A172 (cell line): ENCODE results near the gene TNFAIP8L1. TPM values are rescaled to one million over a fixed set of nuclear protein-coding genes. Genes with fewer than 3 reads are reported as not detected.
"Not testable (repeated sequence)": the region's sequence is repeated elsewhere in the genome, so short reads cannot be mapped to it uniquely, and the experiment has no call there.

ENCODE experiments used
- DNase-seq: peaks from one replicate; pipeline ENCODE4 v3.0.0-alpha.2; 2015; ENCODE audit warnings: low spot score
- total RNA-seq: library from RNA; depleted of rRNA; stranded (reverse); fragments of >200 nt; shearing (Covaris generic); gene quantifications from 2 replicates; pipeline ENCODE4 v1.2.3, GENCODE V29; 2014

The TNFAIP8L1 gene
- total RNA-seq, 1 experiment from 2014 or later: 9.5 TPM

DNA sequence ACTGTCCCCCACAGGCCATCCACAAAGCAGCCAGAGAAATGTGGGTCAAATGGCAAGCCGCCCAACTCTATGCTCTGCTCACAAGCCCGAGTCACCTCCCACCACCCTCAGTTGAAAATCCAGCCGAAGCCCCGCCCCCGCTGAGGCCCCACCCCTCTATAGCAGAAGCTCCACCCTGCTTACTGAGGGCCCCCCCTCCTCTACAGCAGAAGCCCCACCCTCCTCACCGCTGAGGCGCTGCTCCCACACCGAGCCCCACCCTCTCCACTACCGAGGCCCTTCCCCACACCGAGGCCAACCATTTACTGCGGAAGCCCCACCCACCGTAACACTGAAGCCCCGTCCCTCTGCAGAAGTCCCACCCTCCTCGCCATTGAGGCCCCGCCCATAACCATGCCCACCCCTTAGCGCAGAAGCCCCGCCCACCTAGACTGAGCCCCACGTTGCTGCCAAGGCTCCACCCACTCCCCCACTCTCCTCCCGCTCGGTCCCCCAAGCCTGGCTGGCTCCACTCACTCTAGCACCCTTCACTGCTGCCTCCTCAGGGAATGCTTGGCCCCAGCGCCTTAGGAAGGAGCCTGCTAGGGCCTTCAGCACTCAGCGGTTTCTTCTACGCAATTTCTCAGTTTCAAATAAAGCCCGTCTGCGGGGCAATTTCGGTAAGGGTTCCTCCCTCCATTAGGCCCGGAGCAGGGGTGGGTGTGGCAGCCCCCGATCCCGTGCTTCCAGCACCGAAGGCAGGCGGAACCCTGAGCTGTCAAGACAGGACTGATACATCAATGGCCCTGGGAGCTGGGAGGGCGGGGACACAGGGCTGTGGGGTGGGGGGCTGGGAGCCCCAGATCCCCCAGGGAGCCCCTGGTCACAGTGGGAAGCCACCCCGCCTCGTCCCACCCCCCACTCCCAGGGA, 39.8 kb downstream of the TNFAIP8L1 start:
- peak; percentile 42 for DNase-seq

GRCh38 chr19:4680021-4680420, 40.7 kb downstream of the TNFAIP8L1 start:
- DNase-seq: not testable (repeated sequence)

- DNase-seq: no peak
These were observed 43.3 kb downstream of the TNFAIP8L1 start for GRCh38 chr19:4682417-4683200.

DNA sequence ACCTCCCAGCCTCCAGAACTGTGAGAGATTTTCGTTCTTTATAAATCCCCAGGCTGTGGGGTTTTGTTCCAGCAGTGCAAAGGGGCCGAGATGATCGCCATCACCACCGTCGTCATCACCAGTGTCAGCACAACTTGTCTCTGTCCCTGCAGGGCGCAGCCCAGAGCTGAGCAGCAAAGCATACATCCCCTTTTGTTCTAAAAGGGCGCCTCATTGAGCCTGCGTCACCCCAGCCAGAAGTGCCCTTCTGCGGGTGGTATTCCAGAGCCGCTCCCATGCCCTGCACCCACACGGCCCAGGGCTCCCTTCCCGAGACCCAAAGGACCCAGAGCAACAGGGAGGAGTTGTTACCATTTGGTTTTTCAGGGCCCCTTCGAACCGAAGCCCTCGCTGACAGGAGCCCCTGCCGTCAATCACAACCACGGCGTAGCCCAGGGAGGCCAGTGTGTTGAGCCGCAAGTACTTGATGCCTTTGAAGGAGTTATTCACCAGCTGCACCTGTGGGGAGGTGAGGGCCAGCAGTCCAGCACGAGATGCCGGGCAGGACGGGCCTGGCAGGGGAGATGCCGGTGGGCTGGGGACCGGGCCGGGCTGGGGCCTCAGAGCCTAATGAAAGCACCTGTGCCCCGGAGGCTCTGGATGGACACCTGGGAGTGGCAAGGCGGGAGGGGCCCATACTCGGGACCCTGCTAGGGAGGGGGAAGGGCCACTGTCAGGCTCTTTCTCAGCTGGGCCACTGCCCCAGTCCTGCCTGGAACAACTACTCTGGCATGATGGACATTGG, 45.2 kb downstream of the TNFAIP8L1 start:
- DNase-seq: no peak

DNA sequence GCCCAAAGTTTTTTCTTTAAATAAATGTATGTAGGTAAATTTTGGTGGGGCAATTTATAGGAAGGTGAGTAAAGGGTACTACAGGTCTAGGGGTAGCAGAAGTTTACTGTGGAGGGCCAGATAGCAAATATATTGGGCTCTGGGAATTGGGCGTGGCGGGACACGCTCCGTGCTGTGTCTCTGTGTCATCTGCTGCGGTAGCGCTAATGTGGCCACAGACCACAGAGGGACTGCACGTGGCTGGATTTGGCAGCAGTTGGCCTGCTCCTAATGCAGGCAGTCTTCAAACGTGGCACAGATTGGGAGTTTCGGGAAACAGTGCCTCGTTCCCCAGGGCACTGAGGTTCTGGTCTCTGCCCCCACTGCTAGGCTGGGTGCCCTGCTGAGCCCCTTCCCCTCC, 47.4 kb downstream of the TNFAIP8L1 start:
- DNase-seq: no peak

- no peak for DNase-seq
These were observed 48.1 kb downstream of the TNFAIP8L1 start for GRCh38 chr19:4687396-4687795.

DNA sequence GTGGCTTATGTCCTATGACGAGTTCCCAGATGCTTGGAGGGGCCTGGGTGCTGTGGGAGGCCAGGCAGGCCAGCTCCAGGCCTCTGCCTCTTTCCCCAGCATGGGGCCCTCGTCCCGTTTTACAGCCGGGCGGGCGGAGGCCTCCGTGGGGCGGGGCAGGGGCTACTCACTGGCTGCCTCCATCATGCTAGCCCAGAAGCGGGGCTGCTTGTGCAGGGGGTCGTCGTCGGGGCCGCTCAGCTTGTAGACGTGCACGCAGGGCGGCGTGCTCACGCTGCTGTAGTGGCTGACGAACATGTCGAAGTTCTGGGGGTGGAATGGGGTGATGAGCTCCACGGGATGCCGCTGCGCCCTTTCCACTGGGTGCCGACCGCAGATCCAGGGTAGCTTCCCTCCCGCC, 49.3 kb downstream of the TNFAIP8L1 start:
- DNase-seq: no peak

GRCh38 chr19:4689403-4689802, 50.1 kb downstream of the TNFAIP8L1 start:
- DNase-seq: no peak

- no peak for DNase-seq
These were observed 51.0 kb downstream of the TNFAIP8L1 start for GRCh38 chr19:4690361-4690760.

DNA sequence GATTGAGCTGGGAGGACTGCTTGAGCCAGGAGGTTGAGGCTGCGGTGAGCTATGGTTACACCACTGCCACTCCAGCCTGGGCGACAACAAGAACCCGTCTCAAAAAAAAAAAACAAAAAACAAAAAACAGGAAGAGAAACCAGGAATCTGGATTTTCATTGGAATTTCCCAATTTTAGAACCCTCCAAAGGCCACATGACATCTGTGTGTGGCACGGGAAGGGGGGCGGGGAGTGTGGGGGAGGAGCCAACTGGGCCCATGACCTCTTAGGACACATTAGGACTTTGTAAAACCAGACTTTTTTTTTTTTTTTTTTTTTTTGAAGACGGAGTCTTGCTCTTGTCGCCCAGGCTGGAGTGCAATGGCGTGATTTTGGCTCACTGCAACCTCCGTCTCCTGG, 52.1 kb downstream of the TNFAIP8L1 start:
- no peak for DNase-seq

DNA sequence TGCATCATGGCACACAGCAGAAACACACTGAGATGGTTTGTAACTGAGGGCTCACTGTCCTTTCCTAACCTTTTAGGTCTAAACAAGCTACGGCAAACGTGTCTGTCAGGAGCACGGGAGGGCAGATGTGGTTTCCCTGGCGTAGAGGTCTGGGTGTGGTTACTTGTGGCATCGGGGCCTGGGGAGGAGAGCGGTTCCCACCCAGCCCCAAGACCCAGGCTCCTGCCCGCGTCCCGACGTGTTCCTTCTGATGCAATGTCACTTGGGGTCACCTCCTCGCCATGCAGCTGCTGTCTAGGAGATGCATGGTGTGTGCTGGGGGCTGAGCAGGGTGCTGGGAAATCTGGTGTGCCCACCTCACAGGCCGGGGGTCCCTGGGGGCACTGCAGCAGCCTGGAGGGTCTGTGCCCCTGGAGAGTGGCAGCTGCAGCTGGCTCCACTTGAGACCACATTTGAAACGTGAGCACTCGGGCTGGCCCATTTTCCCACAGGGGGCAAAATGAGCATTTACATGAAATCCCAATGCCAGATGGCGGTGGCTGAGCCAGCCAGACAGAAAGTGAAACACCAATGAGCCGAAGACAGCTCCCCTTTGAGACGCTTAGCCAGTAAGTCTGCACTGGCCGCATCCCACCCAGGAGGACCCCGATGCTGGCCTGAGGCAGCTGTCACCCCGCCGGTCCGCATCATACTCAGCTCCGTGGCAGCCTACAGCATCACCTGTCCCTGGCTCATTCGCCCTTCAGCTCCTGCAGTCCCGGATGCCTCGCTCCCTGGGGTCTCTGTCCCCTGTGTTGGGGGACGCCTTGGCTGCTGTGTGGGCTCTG, 53.1 kb downstream of the TNFAIP8L1 start:
- no peak for DNase-seq

- DNase-seq: no peak
These were observed 53.7 kb downstream of the TNFAIP8L1 start for GRCh38 chr19:4693078-4693350.

GRCh38 chr19:4693471-4694121, 54.3 kb downstream of the TNFAIP8L1 start:
- no peak for DNase-seq

- peak; percentile 100 for DNase-seq
These were observed 55.1 kb downstream of the TNFAIP8L1 start for GRCh38 chr19:4694211-4694987.

GRCh38 chr19:4695224-4695731, 56.0 kb downstream of the TNFAIP8L1 start:
- no peak for DNase-seq

- no peak for DNase-seq
These were observed 58.0 kb downstream of the TNFAIP8L1 start for GRCh38 chr19:4697304-4697703.

DNA sequence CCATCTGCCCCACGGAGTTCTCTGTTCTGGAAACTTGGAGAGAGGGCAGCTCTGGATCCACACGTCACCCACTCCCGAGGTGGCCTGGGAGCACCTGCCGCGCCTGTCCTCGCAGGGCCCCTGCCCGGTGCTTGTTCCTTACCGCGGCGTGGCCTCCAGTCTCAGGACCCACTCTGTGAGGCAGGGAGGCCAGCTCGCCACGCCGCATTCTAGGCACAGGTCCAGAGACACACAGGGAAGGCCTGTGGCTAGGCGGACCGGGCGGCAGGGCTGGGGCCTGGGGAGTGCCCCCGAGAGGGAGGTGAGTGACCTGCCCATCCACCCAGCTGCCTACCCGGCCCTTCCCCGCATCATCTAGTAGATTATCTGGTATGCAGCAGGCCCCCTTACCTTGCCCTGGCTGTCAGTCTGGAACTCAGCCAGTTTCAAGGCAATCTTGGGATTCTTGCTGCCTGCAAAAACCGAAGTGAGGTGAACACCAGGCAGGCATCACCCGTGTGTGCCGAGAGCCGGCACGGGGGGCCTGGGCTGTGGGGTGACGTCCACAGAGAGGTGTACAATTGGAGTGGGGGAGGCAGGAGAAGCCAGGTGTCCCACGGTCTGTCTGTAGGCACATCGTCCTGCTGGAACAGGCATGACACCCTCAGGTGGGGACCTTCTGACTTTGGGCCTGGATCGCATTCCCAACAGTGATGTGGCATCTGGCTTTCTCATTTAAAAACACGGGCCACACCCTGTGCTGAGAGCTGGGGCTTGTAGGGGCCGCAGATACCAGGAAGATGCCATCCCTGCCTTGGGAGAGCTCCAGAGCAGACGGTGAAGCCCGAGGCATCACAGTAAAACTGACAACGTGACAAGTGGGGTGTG, 60.7 kb downstream of the TNFAIP8L1 start:
- no peak for DNase-seq

DNA sequence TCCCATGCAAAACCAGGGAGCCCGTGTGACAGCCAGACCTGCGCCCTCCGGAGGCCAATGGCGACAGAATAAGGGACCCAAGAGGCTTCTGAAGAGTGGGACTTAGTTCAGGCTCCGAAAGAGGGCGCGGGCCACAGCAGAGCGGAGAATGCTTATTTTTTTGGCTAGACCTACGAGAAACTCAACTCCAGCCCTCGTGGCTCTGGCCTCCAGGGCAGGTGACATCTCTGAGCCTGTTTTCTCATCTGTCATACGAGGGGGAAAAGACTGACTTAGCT, 61.3 kb downstream of the TNFAIP8L1 start:
- no peak for DNase-seq

- no peak for DNase-seq
These were observed 62.2 kb downstream of the TNFAIP8L1 start for GRCh38 chr19:4701557-4701956.
